Liver (tissue), 9 donors: ENCODE results near the gene LCMT1. TPM values are rescaled to one million over a fixed set of nuclear protein-coding genes. Genes with fewer than 3 reads are reported as not detected.

Experiments
- DNase-seq: peaks from one replicate; pipeline ENCODE4 v3.0.0-alpha.2; 2017; ENCODE audit warnings: low spot score
- H3K27ac ChIP-seq, 2 donors: one replicate each; pipeline ENCODE4 v1.7.0; 2013; ENCODE audit warnings: inconsistent platforms in 2 of 2, low read length in 2 of 2, control low read depth in 1 of 2, low read depth in 1 of 2, mild to moderate bottlenecking in 1 of 2
- H3K27me3 ChIP-seq, 4 donors: one replicate each; pipeline versions ENCODE4 v1.6.1 to v1.7.0; 2013; ENCODE audit warnings: low read length in 3 of 4, inconsistent platforms in 1 of 4, mild to moderate bottlenecking in 1 of 4, moderate library complexity in 1 of 4; ENCODE audit not compliant: control insufficient read depth in 4 of 4, insufficient read depth in 4 of 4
- H3K36me3 ChIP-seq, 4 donors: one replicate each; pipeline versions ENCODE4 v1.6.1 to v1.7.0; 2013; ENCODE audit warnings: low read length in 3 of 4, mild to moderate bottlenecking in 3 of 4, low read depth in 1 of 4, moderate library complexity in 1 of 4; ENCODE audit not compliant: control insufficient read depth in 4 of 4, insufficient read depth in 3 of 4
- H3K4me1 ChIP-seq, 4 donors: one replicate each; pipeline versions ENCODE4 v1.6.1 to v1.7.0; 2013; ENCODE audit warnings: low read length in 3 of 4, mild to moderate bottlenecking in 3 of 4, moderate library complexity in 1 of 4; ENCODE audit not compliant: control insufficient read depth in 4 of 4, insufficient read depth in 4 of 4
- H3K4me3 ChIP-seq, 3 donors: one replicate each; pipeline versions ENCODE4 v1.6.1 to v1.7.0; 2013; ENCODE audit warnings: low read length in 3 of 3, control low read depth in 1 of 3, low read depth in 1 of 3, mild to moderate bottlenecking in 1 of 3
- H3K9ac ChIP-seq, 2 donors: one replicate each; pipeline ENCODE4 v1.7.0; 2013; ENCODE audit warnings: low read length in 2 of 2, mild to moderate bottlenecking in 2 of 2, moderate library complexity in 2 of 2, control low read depth in 1 of 2, low read depth in 1 of 2
- H3K9me3 ChIP-seq, 4 donors: one replicate each; pipeline versions ENCODE4 v1.6.1 to v1.7.0; 2013; ENCODE audit warnings: low read length in 3 of 4; ENCODE audit not compliant: control insufficient read depth in 4 of 4
- ATF3 ChIP-seq: IDR thresholded peaks from 2 replicates; pipeline ENCODE4 v1.6.1; 2016; ENCODE audit warnings: antibody characterized with exemption
- CTCF ChIP-seq: fragments of 150-350 bp; IDR thresholded peaks from 2 replicates; pipeline ENCODE4 v1.5.1; 2017; ENCODE audit warnings: improper control_type of control experiment, low read depth, low read length; ENCODE audit not compliant: missing input control
- EGR1 ChIP-seq, 2 donors: IDR thresholded peaks; 2 replicates each; pipeline ENCODE4 v1.6.1; 2016 to 2018; ENCODE audit warnings: antibody characterized with exemption in 2 of 2, low read depth in 2 of 2
- FOXA2 ChIP-seq: IDR thresholded peaks from 2 replicates; pipeline ENCODE4 v1.6.1; 2016; ENCODE audit warnings: antibody characterized with exemption
- GABPA ChIP-seq, 2 donors: IDR thresholded peaks in 1 of 2; conservative IDR thresholded peaks in 1 of 2; 2 replicates each; pipeline ENCODE4 v1.6.1; 2016; ENCODE audit warnings: antibody characterized with exemption in 2 of 2, mild to moderate bottlenecking in 1 of 2, moderate library complexity in 1 of 2
- HNF4A ChIP-seq, 2 donors: conservative IDR thresholded peaks; 2 replicates each; pipeline ENCODE4 v1.6.1; 2016; ENCODE audit warnings: antibody characterized with exemption in 2 of 2, mild to moderate bottlenecking in 2 of 2
- HNF4G ChIP-seq: IDR thresholded peaks from 2 replicates; pipeline ENCODE4 v1.6.1; 2016; ENCODE audit warnings: antibody characterized with exemption
- JUND ChIP-seq, 2 donors: IDR thresholded peaks; 2 replicates each; pipeline ENCODE4 v1.6.1; 2016; ENCODE audit warnings: antibody characterized with exemption in 2 of 2
- MAX ChIP-seq: IDR thresholded peaks from 2 replicates; pipeline ENCODE4 v1.6.1; 2016; ENCODE audit warnings: antibody characterized with exemption
- NR2F2 ChIP-seq: IDR thresholded peaks from 2 replicates; pipeline ENCODE4 v1.6.1; 2016; ENCODE audit warnings: antibody characterized with exemption
- RAD21 ChIP-seq, 2 donors: IDR thresholded peaks; 2 replicates each; pipeline ENCODE4 v1.6.1; 2016; ENCODE audit warnings: antibody characterized with exemption in 2 of 2, mild to moderate bottlenecking in 2 of 2
- REST ChIP-seq: IDR thresholded peaks from 2 replicates; pipeline ENCODE4 v1.6.1; 2016; ENCODE audit warnings: antibody characterized with exemption, mild to moderate bottlenecking
- RXRA ChIP-seq, 2 donors: IDR thresholded peaks; 2 replicates each; pipeline ENCODE4 v1.6.1; 2017 to 2018; ENCODE audit warnings: antibody characterized with exemption in 2 of 2, mild to moderate bottlenecking in 1 of 2
- SP1 ChIP-seq: IDR thresholded peaks from 2 replicates; pipeline ENCODE4 v1.6.1; 2018; ENCODE audit warnings: antibody characterized with exemption, mild to moderate bottlenecking
- TAF1 ChIP-seq: conservative IDR thresholded peaks from 2 replicates; pipeline ENCODE4 v1.6.1; 2016; ENCODE audit warnings: antibody characterized with exemption, mild to moderate bottlenecking
- YY1 ChIP-seq: IDR thresholded peaks from 2 replicates; pipeline ENCODE4 v1.6.1; 2016; ENCODE audit warnings: antibody characterized with exemption, mild to moderate bottlenecking
- ZBTB33 ChIP-seq: IDR thresholded peaks from 2 replicates; pipeline ENCODE4 v1.6.1; 2016; ENCODE audit warnings: antibody characterized with exemption
- WGBS: extraction: QIAGEN DNeasy Blood & Tissue Kit; methylation state at CpG from one replicate; pipeline ENCODE4 v1.1.7; 2013; 5-methylcytosine and 5-hydroxymethylcytosine counted together
- polyA plus RNA-seq, 2 donors: library from polyadenylated mRNA; stranded (reverse) in 1 of 2; unstranded in 1 of 2; fragments of 200-250 nt in 1 of 2; fragments of >200 nt in 1 of 2; fragmentation: Nextera tagmentation in 1 of 2; extraction: Ambion mirVana in 1 of 2; gene quantifications; one replicate each; pipeline versions ENCODE4 v1.2.1 to v1.2.3, GENCODE V29; 2013 to 2015
- total RNA-seq, 2 donors: library from RNA; depleted of rRNA; stranded (reverse); fragments of >200 nt; gene quantifications; one replicate each; pipeline ENCODE4 v1.2.3, GENCODE V29; 2014
- donor health status: healthy.
- donor health status: healthy.
- donor health status: healthy.
- donor health status: healthy.
- donor health status: healthy.

LCMT1 gene
- total and polyA plus RNA-seq, 4 donors, result 4.8 to 8.2 (median 6.6) TPM

GRCh38 chr16:25092441-25092840, 19.1 kb upstream of the LCMT1 start:
- 91% methylated on average over 10 of the region's 10 CpGs for WGBS
- TF ChIP-seq CTCF, result no peak
- no peak for TF ChIP-seq TAF1
- H3K4me1 ChIP-seq, result no peaks in the 10 kb centered on the region
- no peaks in the 10 kb centered on the region for H3K9me3 ChIP-seq
- H3K27me3 ChIP-seq, result no peaks in the 10 kb centered on the region
- no peaks in the 10 kb centered on the region for H3K36me3 ChIP-seq
- no peak overlapping the region for H3K9ac ChIP-seq
- no peak overlapping the region for H3K27ac ChIP-seq
- DNase-seq, result no peak
- H3K4me3 ChIP-seq, result no peak overlapping the region

GRCh38 chr16:25093208-25094061, 18.1 kb upstream of the LCMT1 start:
- WGBS, result 84% methylated on average over 10 of the region's 10 CpGs
- TF ChIP-seq EGR1 (IDR thresholded peaks at IDR 0.05; ENCODE audit: low read depth in 2 of 2) (no peak), NR2F2 (no peak), ATF3 (no peak), YY1 (no peak), RXRA (IDR thresholded peaks at IDR 0.05) (no peak), CTCF (no peak), REST (no peak), GABPA (IDR thresholded peaks at IDR 0.05 in 1 of 2, conservative IDR thresholded peaks at IDR 0.05 in 1 of 2) (no peak), SP1 (no peak), HNF4A (conservative IDR thresholded peaks at IDR 0.05) (no peak), MAX (no peak), RAD21 (IDR thresholded peaks at IDR 0.05) (no peak), JUND (IDR thresholded peaks at IDR 0.05) (no peak), ZBTB33 (no peak), FOXA2 (no peak), HNF4G (no peak), TAF1 (no peak)
- H3K36me3 ChIP-seq, result no peaks in the 10 kb centered on the region
- no peak overlapping the region for H3K27ac ChIP-seq
- H3K4me1 ChIP-seq, result no peaks in the 10 kb centered on the region
- H3K27me3 ChIP-seq, result no peaks in the 10 kb centered on the region
- H3K4me3 ChIP-seq, result no peak overlapping the region
- H3K9me3 ChIP-seq, result no peaks in the 10 kb centered on the region
- no peak overlapping the region for H3K9ac ChIP-seq
- DNase-seq, result no peak
